GM19238 (cell line): ENCODE results near the gene NES.
"Not testable (repeated sequence)": the region's sequence is repeated elsewhere in the genome, so short reads cannot be mapped to it uniquely, and the experiment has no call there.

Experiments used
- DNase-seq: peaks from one replicate; pipeline ENCODE4 v3.0.0; 2011; ENCODE audit warnings: low spot score; ENCODE audit not compliant: insufficient read length

Gene NES

GRCh38 chr1:156644640-156645039 lies 32.6 kb downstream of the NES start:
- no peak for DNase-seq

DNA sequence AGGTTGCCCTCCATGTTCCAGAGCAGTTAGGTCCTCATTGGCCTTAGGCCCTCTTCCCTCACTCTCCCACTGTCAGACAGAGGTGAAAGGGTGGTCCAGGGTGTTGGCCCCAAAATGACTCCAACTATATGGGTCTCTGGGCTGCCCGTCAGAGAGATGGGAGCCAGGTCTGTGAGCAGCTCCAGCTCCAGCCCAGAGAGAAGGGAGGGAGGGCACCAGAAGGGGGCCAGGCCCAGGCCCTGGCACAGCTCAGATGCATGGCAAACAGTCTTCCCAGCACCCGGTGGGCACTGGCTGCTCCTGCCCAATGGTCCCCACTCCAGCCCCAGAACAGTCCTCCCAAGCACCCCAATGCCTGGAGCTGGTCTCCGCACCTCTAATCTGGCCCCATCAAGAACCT lies 33.1 kb downstream of the NES start:
- no peak for DNase-seq

DNA sequence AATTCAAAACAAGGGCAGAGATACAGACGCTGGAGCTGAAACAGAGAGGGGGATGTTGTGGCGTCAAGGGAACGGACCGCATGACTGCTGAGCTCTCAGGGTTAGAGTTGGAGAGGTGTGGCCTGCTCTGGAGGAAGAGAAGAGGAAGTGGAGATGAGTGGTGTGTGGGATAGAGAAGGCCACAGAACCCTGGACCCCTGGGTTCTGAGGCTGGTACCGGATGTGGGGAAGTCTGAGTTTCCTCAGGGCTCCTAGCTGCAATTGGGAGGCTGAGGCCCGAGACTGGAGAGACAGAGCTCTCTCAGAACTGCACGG lies 33.5 kb downstream of the NES start:
- peak; percentile 58 for DNase-seq

- DNase-seq: no peak
Measured at GRCh38 chr1:156643049-156643777, 34.0 kb downstream of the NES start.

DNA sequence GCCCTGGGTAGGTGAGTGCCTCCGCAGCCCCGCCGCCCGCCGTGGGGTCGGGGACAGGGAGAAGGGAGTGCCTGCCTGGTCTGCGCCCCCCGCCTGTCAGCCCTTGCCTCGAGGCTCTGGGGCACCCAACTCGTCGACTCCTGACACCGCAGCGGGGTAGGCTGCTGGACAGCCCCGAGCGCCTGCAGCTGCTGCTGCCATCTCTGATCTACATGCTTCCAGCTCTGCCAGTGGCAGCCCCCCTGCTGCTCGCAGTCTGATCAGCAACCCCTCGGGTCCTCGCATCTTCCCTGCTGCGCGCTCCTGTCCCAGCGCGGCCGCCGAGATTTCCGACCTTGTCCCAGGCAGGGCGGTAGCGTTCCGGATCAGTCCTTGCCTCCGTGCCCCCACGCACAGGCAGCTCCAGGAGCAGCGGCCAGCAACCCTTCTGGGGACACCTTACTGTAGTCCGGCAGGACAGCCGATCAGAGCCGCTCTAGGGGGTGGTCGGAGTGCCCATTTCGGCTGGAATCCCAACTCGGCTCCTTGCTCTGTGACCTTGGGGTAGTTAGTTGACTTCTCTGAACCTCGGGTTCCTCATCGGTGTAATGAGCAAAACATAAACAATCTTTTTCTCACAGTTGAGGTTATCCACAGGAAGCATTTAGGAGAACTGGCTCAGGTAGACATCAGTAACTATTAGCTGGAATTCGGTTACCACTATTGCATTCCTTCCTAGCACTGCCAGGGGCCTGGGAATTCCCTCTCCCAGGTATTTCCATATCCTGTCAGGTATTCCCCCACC lies 34.8 kb downstream of the NES start:
- DNase-seq: no peak

DNA sequence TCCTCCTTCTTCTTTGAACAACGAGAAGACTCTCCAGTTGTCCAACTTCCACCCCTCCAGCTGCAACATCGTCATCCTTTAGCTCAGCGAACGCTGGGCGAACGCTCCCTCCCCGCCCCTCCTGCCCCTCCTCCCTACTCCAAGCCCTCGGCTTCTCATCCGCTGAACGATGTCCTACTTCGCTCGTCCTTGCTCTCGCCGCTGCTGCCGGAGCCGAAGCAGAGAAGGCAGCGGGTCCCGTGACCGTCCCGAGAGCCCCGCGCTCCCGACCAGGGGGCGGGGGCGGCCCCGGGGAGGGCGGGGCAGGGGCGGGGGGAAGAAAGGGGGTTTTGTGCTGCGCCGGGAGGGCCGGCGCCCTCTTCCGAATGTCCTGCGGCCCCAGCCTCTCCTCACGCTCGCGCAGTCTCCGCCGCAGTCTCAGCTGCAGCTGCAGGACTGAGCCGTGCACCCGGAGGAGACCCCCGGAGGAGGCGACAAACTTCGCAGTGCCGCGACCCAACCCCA lies 35.4 kb downstream of the NES start, which contains the start of gene BCAN:
TSS of gene BCAN (plus strand) at position 357 of the 504 bp plus-strand sequence. CDS start 3,938 bp downstream, outside the sequence.
- no peak for DNase-seq

DNA sequence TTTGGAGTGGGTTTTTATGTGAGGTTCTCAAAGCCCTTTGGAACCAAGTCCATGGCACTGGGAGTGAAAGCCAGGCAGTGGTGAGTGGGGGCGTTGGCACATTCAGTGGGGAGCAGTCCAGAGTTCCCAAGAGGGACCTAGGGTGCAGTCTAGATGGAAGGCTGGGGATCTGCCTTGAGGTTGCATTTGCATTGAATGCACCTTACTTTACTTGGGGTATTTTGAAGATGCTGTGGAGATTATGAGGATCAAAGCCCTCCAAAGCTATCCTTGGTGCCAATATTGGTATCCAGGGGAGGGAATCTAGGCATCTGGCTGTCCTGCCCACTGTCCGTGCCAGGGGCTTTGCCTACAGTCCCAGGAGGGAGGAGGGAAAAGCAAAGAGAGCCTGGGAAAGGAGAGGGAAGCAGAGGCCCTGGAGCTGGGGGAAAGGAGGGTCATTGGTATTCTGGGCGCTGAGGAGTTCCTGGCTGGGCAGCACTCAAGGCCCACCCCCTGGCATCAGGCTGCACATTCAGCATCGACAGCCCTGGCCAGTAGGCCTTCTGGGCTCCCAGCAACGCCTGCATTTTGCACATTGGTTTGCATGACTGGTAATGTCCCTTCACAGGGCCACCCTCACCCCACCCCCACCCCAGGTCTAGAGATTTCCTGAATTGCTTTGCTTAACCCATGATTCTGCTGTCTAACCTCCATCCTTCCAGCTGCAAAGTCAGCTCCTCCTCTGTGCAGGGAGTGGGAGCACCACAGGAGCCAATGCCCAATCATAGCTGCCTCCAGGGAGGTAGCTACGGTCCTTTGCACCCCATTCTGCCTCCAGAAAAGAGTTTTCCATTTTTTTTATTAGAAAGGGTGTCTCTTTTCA lies 36.1 kb downstream of the NES start:
- no peak for DNase-seq

DNA sequence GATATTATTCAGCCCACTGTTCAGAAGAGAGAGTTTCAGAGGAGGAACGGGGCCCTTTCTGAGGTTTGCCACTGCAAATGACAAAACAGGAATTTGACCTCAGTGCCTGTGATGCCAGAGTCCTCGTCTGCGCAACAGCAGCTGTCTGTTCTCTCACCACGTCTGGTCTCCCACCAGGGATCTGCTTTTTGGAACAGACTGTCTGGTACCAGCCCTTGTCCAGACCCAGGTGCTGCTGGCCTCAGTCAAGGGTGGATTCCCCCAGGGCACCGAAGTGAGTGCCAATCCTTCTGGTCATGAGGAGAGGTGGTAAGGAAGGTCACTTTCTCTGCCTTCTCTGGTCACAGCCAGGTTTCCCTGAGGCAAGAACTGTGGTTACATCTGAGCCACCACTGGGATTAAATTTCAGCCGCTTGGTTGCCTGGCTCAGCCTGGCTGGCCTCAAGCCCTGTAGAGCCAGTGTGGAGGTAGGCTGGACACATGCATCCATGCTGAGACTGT lies 37.6 kb downstream of the NES start:
- DNase-seq: no peak

- no peak for DNase-seq
Measured at GRCh38 chr1:156638189-156638985, 38.8 kb downstream of the NES start.

DNA sequence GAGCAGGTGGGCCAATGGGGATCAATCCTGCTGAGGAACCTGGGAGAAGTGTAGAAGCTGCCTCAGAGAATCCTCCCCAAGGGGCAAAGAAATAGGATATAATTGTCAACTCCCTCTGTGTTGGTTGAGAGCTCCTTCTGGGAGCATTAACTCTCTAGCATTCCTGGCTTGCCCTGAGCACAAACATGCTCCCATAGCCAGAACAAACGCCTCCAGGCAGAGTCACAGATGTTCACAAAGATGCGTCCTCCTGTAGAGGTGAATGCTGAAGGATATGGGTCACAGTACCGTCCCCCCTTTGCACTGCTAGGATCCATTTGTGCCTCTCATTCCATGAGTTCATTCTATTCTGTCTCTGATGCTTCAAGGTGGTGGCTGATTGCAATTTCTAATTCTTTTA lies 44.9 kb downstream of the NES start:
- DNase-seq: no peak

DNA sequence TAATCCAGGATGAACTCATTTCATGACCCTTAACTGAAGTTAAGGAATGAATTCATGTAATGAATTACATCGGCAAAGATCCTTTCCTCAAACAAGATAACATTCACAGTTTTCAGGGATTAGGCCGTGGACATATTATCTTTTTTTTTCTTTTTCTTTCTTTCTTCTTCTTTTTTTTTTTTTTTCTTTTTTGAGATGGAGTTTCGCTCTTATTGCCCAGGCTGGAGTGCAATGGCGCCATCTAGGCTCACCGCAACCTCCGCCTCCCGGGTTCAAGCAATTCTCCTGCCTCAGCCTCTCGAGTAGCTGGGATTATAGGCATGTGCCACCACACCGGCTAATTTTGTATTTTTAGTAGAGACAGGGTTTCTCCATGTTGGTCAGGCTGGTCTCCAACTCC lies 46.1 kb downstream of the NES start:
- DNase-seq: not testable (repeated sequence)

DNA sequence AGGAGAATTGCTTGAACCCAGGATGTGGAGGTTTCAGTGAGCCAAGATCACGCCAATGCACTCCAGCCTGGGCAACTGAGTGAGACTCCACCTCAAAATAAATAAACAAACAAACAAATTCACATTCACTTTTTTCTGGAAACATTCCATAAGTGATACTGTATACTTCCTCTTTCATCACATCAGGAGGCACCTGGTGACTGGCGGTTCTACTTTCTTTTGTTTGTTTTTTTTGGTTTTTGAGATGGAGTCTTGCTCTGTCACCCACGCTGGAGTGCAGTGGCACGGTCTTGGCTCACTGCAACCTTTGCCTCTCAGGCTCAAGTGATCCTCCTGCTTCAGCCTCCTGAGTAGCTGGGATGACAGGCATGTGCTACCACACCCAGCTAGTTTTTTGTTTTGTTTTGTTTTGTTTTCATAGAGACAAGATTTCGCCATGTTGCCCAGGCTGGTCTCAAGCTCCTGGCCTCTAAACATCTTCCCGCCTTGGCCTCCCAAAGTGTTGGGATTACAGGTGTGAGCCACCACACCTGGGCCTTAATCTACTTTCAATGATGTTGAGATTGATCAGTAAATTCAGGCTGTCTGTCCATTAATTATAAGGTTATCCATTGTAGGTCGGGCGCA lies 47.3 kb downstream of the NES start:
- no peak for DNase-seq

DNA sequence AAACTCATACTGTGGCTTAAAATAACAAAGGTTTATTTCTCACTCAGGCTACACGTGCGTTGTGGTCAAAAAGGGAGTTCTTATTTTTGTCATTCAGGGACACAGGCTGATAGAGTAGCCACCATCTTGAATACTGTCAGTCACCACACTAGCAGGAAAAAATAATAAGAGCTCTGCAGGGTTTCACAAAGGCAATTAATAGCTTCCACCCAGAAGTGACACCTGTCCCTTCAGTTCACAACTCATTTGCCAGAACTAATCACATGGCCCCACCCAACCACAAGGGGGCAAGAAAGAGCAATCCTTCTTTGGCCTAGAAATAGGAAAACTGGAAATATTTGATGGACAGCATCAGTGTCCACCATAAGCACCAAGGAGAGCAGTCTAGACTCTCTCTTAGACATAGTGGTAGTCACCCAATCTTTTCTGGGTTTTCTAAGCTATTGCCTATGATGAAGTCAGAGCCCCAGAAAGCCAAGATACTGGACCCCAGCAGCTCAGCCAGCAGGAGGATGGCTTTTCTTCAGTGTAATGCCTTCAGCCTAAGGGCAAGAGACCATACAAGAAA lies 49.8 kb downstream of the NES start:
- no peak for DNase-seq

- no peak for DNase-seq
Measured at GRCh38 chr1:156626079-156626438, 51.1 kb downstream of the NES start.

DNA sequence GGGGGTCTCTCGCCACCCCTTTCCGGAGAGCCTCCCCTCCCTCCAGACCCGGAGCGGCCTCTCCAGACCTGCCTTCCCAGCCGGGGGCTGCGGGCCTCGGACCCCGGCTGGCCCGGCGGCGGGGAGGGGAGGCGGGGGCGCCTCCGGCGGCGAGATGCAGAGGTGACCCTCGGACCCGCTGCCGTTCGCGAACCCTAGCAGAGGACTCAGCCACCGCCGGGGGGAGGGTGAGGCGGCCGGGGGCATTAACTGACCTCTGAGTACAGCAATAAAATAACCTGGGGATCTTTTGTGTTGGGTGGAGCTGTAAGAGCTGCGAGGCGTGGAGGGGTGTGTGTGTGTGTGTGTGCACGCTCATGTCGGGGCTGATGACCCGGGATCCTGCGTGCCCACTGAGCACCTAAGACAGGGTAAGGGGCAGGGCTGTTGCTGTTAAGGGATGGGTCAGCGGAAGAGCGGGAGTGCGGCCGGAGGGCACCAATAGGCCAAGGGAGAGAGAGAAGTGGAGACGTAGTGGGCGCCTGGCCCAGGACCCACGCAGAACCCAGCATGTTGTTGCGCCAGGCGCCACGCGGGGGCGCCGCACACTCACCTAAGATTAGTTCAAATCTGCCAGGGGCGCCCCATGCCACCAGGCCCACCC lies 51.6 kb downstream of the NES start:
- no peak for DNase-seq

- DNase-seq: no peak
Measured at GRCh38 chr1:156624814-156625435, 52.3 kb downstream of the NES start.

DNA sequence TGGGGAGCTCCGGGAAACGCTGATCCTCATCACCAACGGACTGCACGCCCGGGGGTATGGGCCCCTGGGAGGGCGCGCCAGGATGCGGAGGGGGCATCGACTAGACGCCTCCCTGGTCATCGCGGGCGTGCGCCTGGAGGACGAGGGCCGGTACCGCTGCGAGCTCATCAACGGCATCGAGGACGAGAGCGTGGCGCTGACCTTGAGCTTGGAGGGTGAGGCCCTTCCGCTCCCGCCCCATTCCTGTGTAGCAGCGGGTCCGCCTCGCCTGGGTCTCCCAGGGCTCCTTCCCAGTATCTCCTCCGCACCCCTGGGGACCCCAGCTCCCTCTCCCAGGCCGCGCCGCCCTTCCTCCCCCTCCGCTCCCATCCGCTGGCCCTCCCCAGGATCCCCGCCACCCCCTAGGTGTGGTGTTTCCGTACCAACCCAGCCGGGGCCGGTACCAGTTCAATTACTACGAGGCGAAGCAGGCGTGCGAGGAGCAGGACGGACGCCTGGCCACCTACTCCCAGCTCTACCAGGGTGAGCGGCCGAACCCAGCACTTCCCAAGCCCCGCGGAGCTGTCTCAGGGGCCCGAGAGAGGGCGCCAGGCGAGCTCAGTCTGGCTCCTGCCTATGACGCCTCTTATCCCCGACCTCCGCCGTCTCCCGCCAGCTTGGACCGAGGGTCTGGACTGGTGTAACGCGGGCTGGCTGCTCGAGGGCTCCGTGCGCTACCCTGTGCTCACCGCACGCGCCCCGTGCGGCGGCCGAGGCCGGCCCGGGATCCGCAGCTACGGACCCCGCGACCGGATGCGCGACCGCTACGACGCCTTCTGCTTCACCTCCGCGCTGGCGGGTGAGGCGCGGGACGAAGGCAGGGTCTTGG lies 53.0 kb downstream of the NES start:
- DNase-seq: no peak
